ENCODE data around the gene MTERF4.

MTERF4 gene

GRCh38 chr2:241088376-241088775, 13.7 kb downstream of the MTERF4 start:
- DNase-seq, result no peak

GRCh38 chr2:241087420-241088268, 14.4 kb downstream of the MTERF4 start:
- no peak for DNase-seq

GRCh38 chr2:241084856-241085444, 17.1 kb downstream of the MTERF4 start:
- DNase-seq, result no peak

GRCh38 chr2:241083091-241083415, 19.0 kb downstream of the MTERF4 start:
- no peak for DNase-seq

- no peak for DNase-seq
These were observed 19.6 kb downstream of the MTERF4 start for GRCh38 chr2:241082341-241083090.

GRCh38 chr2:241081643-241082340, 20.3 kb downstream of the MTERF4 start:
- no peak for DNase-seq

GRCh38 chr2:241081190-241081642, 20.9 kb downstream of the MTERF4 start:
- DNase-seq, result no peak

- DNase-seq, result no peak
These were observed 21.5 kb downstream of the MTERF4 start for GRCh38 chr2:241080405-241081189.

GRCh38 chr2:241074901-241075540, 27.1 kb downstream of the MTERF4 start:
- no peak for DNase-seq

- no peak for DNase-seq
These were observed 27.8 kb downstream of the MTERF4 start for GRCh38 chr2:241074065-241074818.

GRCh38 chr2:241073166-241074064, 28.7 kb downstream of the MTERF4 start:
- no peak for DNase-seq

GRCh38 chr2:241072553-241073165, 29.4 kb downstream of the MTERF4 start:
- DNase-seq, result no peak

- DNase-seq, result no peak
These were observed 29.9 kb downstream of the MTERF4 start for GRCh38 chr2:241072151-241072550.

GRCh38 chr2:241071677-241072111, 30.4 kb downstream of the MTERF4 start:
- DNase-seq, result no peak

GRCh38 chr2:241070811-241071676, 31.0 kb downstream of the MTERF4 start:
- DNase-seq, result no peak

GRCh38 chr2:241070361-241070760, 31.7 kb downstream of the MTERF4 start:
- DNase-seq, result no peak

- no peak for DNase-seq
These were observed 32.2 kb downstream of the MTERF4 start for GRCh38 chr2:241069821-241070281.

All from T-helper 2 cell (primary cell).